SK-N-SH (cell line): ENCODE data around the gene PLAGL2. TPM values are rescaled to one million over a fixed set of nuclear protein-coding genes. Genes with fewer than 3 reads are reported as not detected.
A peak's percentile ranks its signal among the peaks of the same experiment; 100 is the strongest.

Source experiments
- CTCF ChIA-PET: fragments of 300-600, 350-600 bp; formaldehyde crosslinking; extraction: SDS; loops from one replicate; lab custom pipeline; 2021; lab: Yijun Ruan, JAX
- POLR2A ChIA-PET: fragments of 350-600 bp; sonication (Branson Sonifier 250); formaldehyde crosslinking; extraction: SDS; loops from one replicate; lab custom pipeline; 2020; ENCODE audit warnings: antibody characterized with exemption, inconsistent platforms; lab: Yijun Ruan, JAX
- DNase-seq: peaks from one replicate; pipeline ENCODE4 v3.0.0; 2012
- H2AFZ ChIP-seq: fragments of 200-600 bp; sonication (generic); 2 replicates; pipeline ENCODE4 v1.8.1; 2016; ENCODE audit warnings: antibody characterized with exemption, mild to moderate bottlenecking, low read depth
- H3F3A ChIP-seq: fragments of 200-600 bp; sonication (generic); replicated peaks from 2 replicates; pipeline ENCODE3; 2016; ENCODE audit warnings: antibody characterized with exemption, mild to moderate bottlenecking; ENCODE audit not compliant: insufficient read depth
- H3K27ac ChIP-seq, 2 experiments: fragments of 200-500 bp in 1 of 2; fragments of 200-600 bp in 1 of 2; sonication (Bioruptor generic) in 1 of 2; sonication (generic), shearing (Covaris generic) in 1 of 2; 2 replicates each; pipeline versions ENCODE4 v1.5.1 to v1.6.1; 2014 to 2016; ENCODE audit warnings: low read depth in 2 of 2, inconsistent platforms in 1 of 2, low read length in 1 of 2, mild to moderate bottlenecking in 1 of 2, mixed read lengths in 1 of 2
- H3K27me3 ChIP-seq: fragments of 200-600 bp; sonication (generic), shearing (Covaris generic); 2 replicates; pipeline ENCODE4 v1.6.1; 2016; ENCODE audit warnings: mixed run types; ENCODE audit not compliant: insufficient read depth
- H3K36me3 ChIP-seq, 2 experiments: fragments of 200-500 bp in 1 of 2; fragments of 200-600 bp in 1 of 2; sonication (Bioruptor generic) in 1 of 2; sonication (generic) in 1 of 2; replicated peaks in 1 of 2; 2 replicates each; pipeline versions ENCODE3 to v1.5.1; 2014 to 2016; ENCODE audit warnings: low read length in 1 of 2, mild to moderate bottlenecking in 1 of 2; ENCODE audit not compliant: insufficient read depth in 2 of 2, control insufficient read depth in 1 of 2
- H3K4me1 ChIP-seq, 2 experiments: fragments of 200-500 bp in 1 of 2; fragments of 200-600 bp in 1 of 2; sonication (Bioruptor generic) in 1 of 2; sonication (generic), shearing (Covaris generic) in 1 of 2; 2 replicates each; pipeline versions ENCODE4 v1.5.1 to v1.6.1; 2014 to 2016; ENCODE audit warnings: low read depth in 1 of 2, low read length in 1 of 2, mixed run types in 1 of 2; ENCODE audit not compliant: insufficient read depth in 2 of 2, control insufficient read depth in 1 of 2
- H3K4me2 ChIP-seq: fragments of 200-600 bp; sonication (generic), shearing (Covaris generic); 2 replicates; pipeline ENCODE4 v1.6.1; 2017; ENCODE audit warnings: mixed run types
- H3K4me3 ChIP-seq, 2 experiments: fragments of 200-500 bp in 1 of 2; fragments of 200-600 bp in 1 of 2; sonication (Bioruptor generic) in 1 of 2; sonication (generic), shearing (Covaris generic) in 1 of 2; 2 replicates each; pipeline versions ENCODE4 v1.5.1 to v1.8.1; 2014 to 2016; ENCODE audit warnings: low read depth in 2 of 2, inconsistent platforms in 1 of 2, low read length in 1 of 2, mild to moderate bottlenecking in 1 of 2, mixed read lengths in 1 of 2, moderate library complexity in 1 of 2
- H3K79me2 ChIP-seq: fragments of 200-600 bp; sonication (generic); 2 replicates; pipeline ENCODE4 v1.8.1; 2017; ENCODE audit warnings: mild to moderate bottlenecking; ENCODE audit not compliant: insufficient read depth
- H3K9ac ChIP-seq: fragments of 200-600 bp; sonication (generic); 2 replicates; pipeline ENCODE4 v1.6.1; 2017; ENCODE audit warnings: mixed run types
- H3K9me2 ChIP-seq: fragments of 200-600 bp; sonication (generic); 2 replicates; pipeline ENCODE4 v1.6.1; 2017; ENCODE audit warnings: mixed run types
- H3K9me3 ChIP-seq: fragments of 200-600 bp; sonication (generic); 2 replicates; pipeline ENCODE4 v1.6.1; 2017; ENCODE audit warnings: mixed run types, mild to moderate bottlenecking, moderate library complexity
- H4K20me1 ChIP-seq: fragments of 200-600 bp; sonication (generic); 2 replicates; pipeline ENCODE4 v1.6.1; 2017; ENCODE audit warnings: mild to moderate bottlenecking, mixed run types; ENCODE audit not compliant: insufficient read depth
- CHD2 ChIP-seq: fragments of 150-350 bp; IDR thresholded peaks from 2 replicates; pipeline ENCODE4 v1.6.1; 2018; ENCODE audit warnings: low read length; ENCODE audit not compliant: partially characterized antibody
- EP300 ChIP-seq, 2 experiments: IDR thresholded peaks; 2 replicates each; pipeline versions ENCODE4 v1.4.0 to v1.6.1; 2012; ENCODE audit warnings: borderline replicate concordance in 1 of 2, low read depth in 1 of 2, low read length in 1 of 2
- FOXJ3 ChIP-seq: sonication (generic); formaldehyde crosslinking; IDR thresholded peaks from 2 replicates; pipeline ENCODE4 v1.5.1; 2020; ENCODE audit warnings: mild to moderate bottlenecking, missing genetic modification reagents
- FOXM1 ChIP-seq: IDR thresholded peaks from 2 replicates; pipeline ENCODE4 v1.4.0; 2012; ENCODE audit warnings: low read depth, mild to moderate bottlenecking
- GABPA ChIP-seq: IDR thresholded peaks from 2 replicates; pipeline ENCODE4 v1.4.0; 2012; ENCODE audit warnings: low read depth, mild to moderate bottlenecking
- GATA2 ChIP-seq: sonication (generic); formaldehyde crosslinking; IDR thresholded peaks from 2 replicates; pipeline ENCODE4 v1.5.0; 2020; ENCODE audit warnings: mild to moderate bottlenecking, missing genetic modification reagents
- MXI1 ChIP-seq: IDR thresholded peaks from 2 replicates; pipeline ENCODE4 v1.6.1; 2012; ENCODE audit warnings: mild to moderate bottlenecking, low read depth, low read length, improper control_type of control experiment
- NFIC ChIP-seq: IDR thresholded peaks from 2 replicates; pipeline ENCODE4 v1.4.0; 2012; ENCODE audit warnings: borderline replicate concordance
- PBX3 ChIP-seq: IDR thresholded peaks from 2 replicates; pipeline ENCODE4; 2012
- RCOR1 ChIP-seq: fragments of 150-350 bp; IDR thresholded peaks from 2 replicates; pipeline ENCODE4 v1.6.1; 2017; ENCODE audit warnings: antibody characterized with exemption, low read length
- RXRA ChIP-seq: IDR thresholded peaks from 2 replicates; pipeline ENCODE4 v1.4.0; 2012; ENCODE audit warnings: low read depth, mild to moderate bottlenecking, borderline replicate concordance
- TAF1 ChIP-seq: IDR thresholded peaks from 2 replicates; pipeline ENCODE4 v1.6.1; 2012; ENCODE audit warnings: low read depth, mild to moderate bottlenecking, low read length, moderate library complexity, borderline replicate concordance
- TCF12 ChIP-seq: IDR thresholded peaks from 2 replicates; pipeline ENCODE4 v1.4.0; 2012
- USF2 ChIP-seq: fragments of 150-350 bp; IDR thresholded peaks from 2 replicates; pipeline ENCODE4 v1.6.1; 2017; ENCODE audit warnings: antibody characterized with exemption, low read length, low read depth, borderline replicate concordance
- WGBS: methylation state at CpG from one replicate; pipeline ENCODE4 v1.1.6; 2017; ENCODE audit warnings: low lambda C conversion rate; 5-methylcytosine and 5-hydroxymethylcytosine counted together
- polyA plus RNA-seq, 3 experiments: library from polyadenylated mRNA; depleted of rRNA; stranded (reverse); fragments of >200 nt; gene quantifications; 2 replicates each; pipeline ENCODE4 v1.2.3, GENCODE V29; 2012
- TF ChIP-seq, protein P1 (sequence below): IDR thresholded peaks from 2 replicates; pipeline ENCODE4 v1.4.0; 2012; ENCODE audit warnings: low read depth, borderline replicate concordance

PLAGL2 gene
- polyA plus RNA-seq, 1 of the 3 experiments (the other 2 are of a cell fraction): 4.0 TPM

- TF ChIP-seq PBX3: no peak
- TF ChIP-seq RXRA: no peak
- peak; percentile 48 for TF ChIP-seq CHD2
- no peak for TF ChIP-seq FOXM1
- no peak; a peak in 1 of 4 replicates for TF ChIP-seq EP300 (IDR thresholded peaks at IDR 0.05; ENCODE audit: borderline replicate concordance in 1 of 2, low read depth in 1 of 2, low read length in 1 of 2)
- no peak for TF ChIP-seq GATA2 (CRISPR knock-in tag)
- no peak for TF ChIP-seq FOXJ3 (CRISPR knock-in tag)
- no peak for TF ChIP-seq USF2
- peak; percentile 39 for TF ChIP-seq NFIC
- TF ChIP-seq TAF1: peak; percentile 93
- TF ChIP-seq, protein P1, sequence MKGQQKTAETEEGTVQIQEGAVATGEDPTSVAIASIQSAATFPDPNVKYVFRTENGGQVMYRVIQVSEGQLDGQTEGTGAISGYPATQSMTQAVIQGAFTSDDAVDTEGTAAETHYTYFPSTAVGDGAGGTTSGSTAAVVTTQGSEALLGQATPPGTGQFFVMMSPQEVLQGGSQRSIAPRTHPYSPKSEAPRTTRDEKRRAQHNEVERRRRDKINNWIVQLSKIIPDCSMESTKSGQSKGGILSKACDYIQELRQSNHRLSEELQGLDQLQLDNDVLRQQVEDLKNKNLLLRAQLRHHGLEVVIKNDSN: no peak
- TF ChIP-seq MXI1: peak; percentile 93
- TF ChIP-seq RCOR1: no peak
These were observed at the start of gene PLAGL2, which contains the start of gene POFUT1 (continued) for GRCh38 chr20:32207626-32208498.

DNA sequence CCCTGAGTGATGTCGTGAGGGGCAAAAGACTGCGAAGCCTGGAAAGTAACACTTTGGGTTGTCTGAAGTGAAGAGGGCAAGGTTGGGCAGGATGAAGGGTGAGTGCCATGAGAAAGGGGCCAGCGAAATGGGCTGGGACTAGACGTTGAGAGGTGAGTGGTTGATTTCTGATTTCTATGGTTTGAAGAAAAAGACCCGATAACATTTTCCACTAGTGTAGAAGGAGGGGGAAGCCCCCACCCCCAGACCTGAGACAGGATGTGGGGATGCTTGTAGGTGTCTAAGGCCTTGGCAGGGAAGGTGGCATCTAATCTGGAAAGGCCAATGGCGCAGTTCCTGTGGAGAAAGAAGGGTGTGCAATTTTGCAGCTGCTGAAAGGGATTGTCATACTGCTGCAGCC is 44.6 kb upstream of the PLAGL2 start:
- H3K9me2 ChIP-seq: no peaks in the 10 kb centered on the region
- TF ChIP-seq USF2: no peak
- no peak for TF ChIP-seq RXRA
- no peak for TF ChIP-seq NFIC
- no peak for TF ChIP-seq PBX3
- TF ChIP-seq TAF1: no peak
- no peak for TF ChIP-seq RCOR1
- no peak for TF ChIP-seq GABPA
- no peak for TF ChIP-seq TCF12
- TF ChIP-seq, all 33 proteins: peak for 0
- CTCF ChIA-PET: no interaction called here

More for the DNA sequence above, 44.6 kb upstream of the PLAGL2 start:
- H3K79me2 ChIP-seq: no peaks in the 10 kb centered on the region
- no peak overlapping the region for H3K4me3 ChIP-seq
- H3K27ac ChIP-seq: no peak overlapping the region
- H3K9ac ChIP-seq: no peak overlapping the region
- H3F3A ChIP-seq: peaks cover 16% of the 10 kb centered on the region
- no peaks in the 10 kb centered on the region for H3K36me3 ChIP-seq
- 92% methylated on average over 6 of the region's 6 CpGs for WGBS
- H4K20me1 ChIP-seq: no peaks in the 10 kb centered on the region
- H2AFZ ChIP-seq: no peak overlapping the region
- H3K4me1 ChIP-seq: peaks cover 0 to 2% of the 10 kb centered on the region in 2 experiments; a peak in 1 of 4 replicates
- no peaks in the 10 kb centered on the region for H3K27me3 ChIP-seq
- no peaks in the 10 kb centered on the region for H3K9me3 ChIP-seq
- H3K4me2 ChIP-seq: no peak overlapping the region
- POLR2A ChIA-PET: no interaction called here
- no peak for DNase-seq
